Testis (tissue), 2 donors: ENCODE data around the gene SLC22A17.

Experiments
- CTCF ChIP-seq, 3 experiments: fragments of 450-650 bp in 2 of 3; fragments of 200-600 bp in 1 of 3; sonication (generic) in 1 of 3; IDR thresholded peaks; one replicate each; pipeline ENCODE4 v1.5.1; 2016 to 2019; ENCODE audit warnings: antibody characterized with exemption in 3 of 3, mild to moderate bottlenecking in 2 of 3, moderate library complexity in 1 of 3
- POLR2A ChIP-seq: fragments of 450-650 bp; IDR thresholded peaks from one replicate; pipeline ENCODE4 v1.6.1; 2017; ENCODE audit warnings: antibody characterized with exemption, mild to moderate bottlenecking, moderate library complexity

- no peak for TF ChIP-seq CTCF (IDR thresholded peaks at IDR 0.05)
- no peak for TF ChIP-seq POLR2A
Measured at GRCh38 chr14:23361763-23362162, 9.1 kb upstream of the SLC22A17 start.
